ENCODE data around the gene ITPR3.

ITPR3 gene

GRCh38 chr6:33740204-33740608 lies 119.1 kb downstream of the ITPR3 start:
- FAIRE-seq = no peak

- no peak for FAIRE-seq
Measured at GRCh38 chr6:33740794-33741193, 119.7 kb downstream of the ITPR3 start.

- no peak for FAIRE-seq
Measured at GRCh38 chr6:33742092-33742491, 121.0 kb downstream of the ITPR3 start.

- FAIRE-seq = no peak
Measured at GRCh38 chr6:33742837-33743236, 121.7 kb downstream of the ITPR3 start.

- no peak for FAIRE-seq
Measured at GRCh38 chr6:33744001-33744848, 123.1 kb downstream of the ITPR3 start.

GRCh38 chr6:33744895-33745546 lies 123.9 kb downstream of the ITPR3 start:
- FAIRE-seq = no peak

GRCh38 chr6:33745548-33745947 lies 124.4 kb downstream of the ITPR3 start:
- FAIRE-seq = no peak
